Endothelial cell of umbilical vein (primary cell): ENCODE measurements around the gene ITM2C. TPM values are rescaled to one million over a fixed set of nuclear protein-coding genes. Genes with fewer than 3 reads are reported as not detected.

Source experiments
- BruUV-seq: library from RNA; stranded (reverse); fragments of 400-500 nt; replicated peaks from 2 replicates; lab custom pipeline; 2021; lab: Mats Ljungman, UMichigan
- CTCF ChIA-PET: fragments of 300-600, 350-600 bp; sonication (Branson Sonifier 250); formaldehyde crosslinking; loops from one replicate; lab custom pipeline; 2021; ENCODE audit warnings: antibody characterized with exemption, inconsistent platforms; lab: Charles Lee
- POLR2A ChIA-PET: fragments of 300-600, 350-600 bp; sonication (Branson Sonifier 250); formaldehyde crosslinking; loops from one replicate; lab custom pipeline; 2021; ENCODE audit warnings: antibody characterized with exemption, inconsistent platforms; lab: Charles Lee
- DNase-seq: peaks from one replicate; pipeline ENCODE4 v3.0.0-alpha.2; 2011; ENCODE audit warnings: low read depth, low spot score
- FAIRE-seq: peaks from 2 replicates; lab custom pipeline; 2011; peaks lifted over from hg19 to GRCh38; lab: Jason Lieb, UNC
- H2AFZ ChIP-seq: 2 replicates; pipeline ENCODE4 v1.6.0; 2012; ENCODE audit warnings: low read depth, low read length, control low read depth, inconsistent platforms
- H3K27ac ChIP-seq: 2 replicates; pipeline ENCODE4 v1.5.1; 2011; ENCODE audit warnings: low read depth, mild to moderate bottlenecking, control low read depth, low read length, moderate library complexity; ENCODE audit not compliant: insufficient read depth
- H3K27me3 ChIP-seq, 2 experiments: 2 replicates each; pipeline versions ENCODE4 v1.6.0 to v1.6.1; 2011; ENCODE audit warnings: low read length in 2 of 2, mixed read lengths in 1 of 2; ENCODE audit not compliant: control insufficient read depth in 2 of 2, insufficient read depth in 2 of 2
- H3K36me3 ChIP-seq, 2 experiments: 2 replicates in 1 of 2; 3 replicates in 1 of 2; pipeline ENCODE4 v1.5.1; 2011; ENCODE audit warnings: low read length in 2 of 2, mild to moderate bottlenecking in 1 of 2, moderate library complexity in 1 of 2; ENCODE audit not compliant: control insufficient read depth in 2 of 2, insufficient read depth in 2 of 2; ENCODE audit errors: extremely low read depth in 1 of 2
- H3K4me1 ChIP-seq: 3 replicates; pipeline ENCODE4 v1.5.1; 2011; ENCODE audit warnings: mild to moderate bottlenecking, low read length; ENCODE audit not compliant: control insufficient read depth, insufficient read depth; ENCODE audit errors: extremely low read depth
- H3K4me2 ChIP-seq: 2 replicates; pipeline ENCODE4 v1.6.1; 2011; ENCODE audit warnings: low read length, control low read depth, mixed read lengths; ENCODE audit not compliant: insufficient read depth
- H3K4me3 ChIP-seq, 3 experiments: fragments of 200-600 bp in 1 of 3; sonication (generic), shearing (Covaris generic) in 1 of 3; replicated peaks in 1 of 3; 2 replicates each; pipeline ENCODE4 v1.5.1; 2011 to 2016; ENCODE audit warnings: control low read depth in 3 of 3, low read length in 3 of 3, mild to moderate bottlenecking in 2 of 3, inconsistent platforms in 1 of 3, low read depth in 1 of 3, moderate library complexity in 1 of 3; ENCODE audit not compliant: insufficient read depth in 1 of 3
- H3K79me2 ChIP-seq: 2 replicates; pipeline ENCODE4 v1.6.0; 2012; ENCODE audit warnings: low read length, inconsistent platforms; ENCODE audit not compliant: control insufficient read depth, insufficient read depth
- H3K9ac ChIP-seq: replicated peaks from 2 replicates; pipeline ENCODE3; 2011; ENCODE audit warnings: low read length, control low read depth; ENCODE audit not compliant: insufficient read depth; ENCODE audit errors: extremely low read depth
- H3K9me1 ChIP-seq: replicated peaks from 3 replicates; pipeline ENCODE4 v1.6.0; 2011; ENCODE audit warnings: mild to moderate bottlenecking, low read length; ENCODE audit not compliant: control insufficient read depth, insufficient read depth; ENCODE audit errors: extremely low read depth
- H3K9me3 ChIP-seq: replicated peaks from 2 replicates; pipeline ENCODE4 v1.5.1; 2012; ENCODE audit warnings: low read length, inconsistent platforms; ENCODE audit not compliant: control insufficient read depth, insufficient read depth
- H4K20me1 ChIP-seq: replicated peaks from 2 replicates; pipeline ENCODE3; 2011; ENCODE audit warnings: mild to moderate bottlenecking, low read length; ENCODE audit not compliant: control insufficient read depth, insufficient read depth; ENCODE audit errors: extremely low read depth
- EZH2 ChIP-seq: IDR thresholded peaks from 2 replicates; pipeline ENCODE4 v1.6.1; 2012; ENCODE audit warnings: borderline replicate concordance, low read depth, mild to moderate bottlenecking, moderate library complexity, low read length, inconsistent platforms; ENCODE audit not compliant: severe bottlenecking
- FOS ChIP-seq: IDR thresholded peaks from 2 replicates; pipeline ENCODE4 v1.6.1; 2011; ENCODE audit warnings: mild to moderate bottlenecking, low read length, moderate library complexity, borderline replicate concordance; ENCODE audit not compliant: insufficient read depth
- JUN ChIP-seq: IDR thresholded peaks from 2 replicates; pipeline ENCODE4 v1.6.1; 2011; ENCODE audit warnings: borderline replicate concordance, low read depth; ENCODE audit not compliant: insufficient read length, insufficient read depth
- MAX ChIP-seq: IDR thresholded peaks from 2 replicates; pipeline ENCODE4 v1.6.1; 2011; ENCODE audit not compliant: insufficient read depth, insufficient read length
- POLR2A ChIP-seq: IDR thresholded peaks from 2 replicates; pipeline ENCODE4 v1.6.1; 2012; ENCODE audit warnings: low read depth, mild to moderate bottlenecking, control low read depth, low read length
- POLR2AphosphoS5 ChIP-seq: IDR thresholded peaks from 2 replicates; pipeline ENCODE4 v1.6.1; 2012; ENCODE audit warnings: low read depth, mild to moderate bottlenecking, control low read depth, low read length, moderate library complexity; ENCODE audit not compliant: insufficient read depth
- dilution Hi-C: fragments of 300-500 bp; cut with MboI; formaldehyde crosslinking; loops from one replicate; pipeline ENCODE4 v1.15.0; 2019; ENCODE audit warnings: low sequenced_read_pairs; ENCODE audit not compliant: extremely low pct_ligation_motif_present
- intact Hi-C: fragments of 100-400 bp; cut with micrococcal nuclease; formaldehyde crosslinking; loops from one replicate; pipeline ENCODE4 v1.10.0; 2022
- polyA plus RNA-seq, 4 experiments: library from polyadenylated mRNA; depleted of rRNA in 3 of 4; stranded (reverse) in 3 of 4; unstranded in 1 of 4; fragments of >200 nt; gene quantifications; 2 replicates each; pipeline versions ENCODE4 v1.2.1 to v1.2.3, GENCODE V29; 2011 to 2012; ENCODE audit warnings: missing spikeins in 1 of 4
- total RNA-seq: library from RNA; stranded (reverse); gene quantifications from 2 replicates; pipeline ENCODE4 v1.2.3, GENCODE V29; 2021

Gene ITM2C
- total and polyA plus RNA-seq, 2 donors (not counting 3 experiments of a cell fraction or from before 2014, with no cell fraction given), result 12.0 to 12.1 TPM

DNA sequence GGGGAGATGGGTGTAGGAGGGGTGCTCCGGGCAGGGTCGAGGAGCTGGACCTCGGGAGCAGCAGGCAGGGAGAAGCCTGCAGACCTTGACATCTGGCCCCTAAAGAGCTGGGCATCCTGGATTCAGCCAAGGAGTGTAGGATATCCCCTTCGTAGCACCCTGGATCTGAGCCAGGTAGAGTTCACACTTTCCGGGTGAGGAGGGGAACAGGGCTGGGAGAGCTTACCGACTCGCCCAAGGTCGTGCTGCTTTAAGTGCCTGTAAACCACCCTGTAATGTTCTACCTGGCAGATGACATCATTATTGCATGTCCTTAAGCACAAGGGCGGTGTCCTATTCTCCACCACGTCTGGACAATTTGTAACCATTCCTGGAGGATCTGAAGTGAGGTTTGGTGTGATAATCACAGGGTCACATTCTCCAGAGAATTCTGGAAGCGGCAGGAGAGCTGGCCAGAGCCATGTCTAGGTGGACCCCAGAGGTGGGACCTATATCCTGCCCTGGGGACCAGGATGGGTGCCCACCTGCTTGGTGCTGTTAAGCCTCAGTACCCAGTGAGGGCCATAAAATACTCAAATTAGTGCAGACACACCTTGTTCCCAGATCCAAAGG is 14.6 kb downstream of the ITM2C start:
- no peaks in the 10 kb centered on the region for H3K79me2 ChIP-seq
- no peaks in the 10 kb centered on the region for H3K9me1 ChIP-seq
- no peak overlapping the region for H3K27ac ChIP-seq
- BruUV-seq, result no TSS peak
- dilution Hi-C loops (no loop called here), intact Hi-C loops (no loop called here)
- no peaks in the 10 kb centered on the region for H4K20me1 ChIP-seq
- FAIRE-seq, result no peak
- TF ChIP-seq FOS (no peak), EZH2 (no peak), POLR2AphosphoS5 (no peak), MAX (no peak), POLR2A (no peak)
- no peaks in the 10 kb centered on the region for H3K27me3 ChIP-seq
- H3K4me1 ChIP-seq, result no peaks in the 10 kb centered on the region
- H3K4me2 ChIP-seq, result no peak overlapping the region
- H3K36me3 ChIP-seq, result no peaks in the 10 kb centered on the region
- no peak for DNase-seq
- CTCF ChIA-PET, result no interaction called here
- H2AFZ ChIP-seq, result no peak overlapping the region
- POLR2A ChIA-PET, result no interaction called here
- no peaks in the 10 kb centered on the region for H3K9me3 ChIP-seq
- no peak overlapping the region for H3K9ac ChIP-seq
- no peak overlapping the region for H3K4me3 ChIP-seq

- dilution Hi-C loops (no loop called here), intact Hi-C loops (no loop called here)
- ChIA-PET CTCF (no interaction called here), POLR2A (no interaction called here)
- Histone ChIP-seq H4K20me1 (no peaks in the 10 kb centered on the region), H3K9me3 (no peaks in the 10 kb centered on the region), H3K4me2 (no peak overlapping the region), H3K4me1 (no peaks in the 10 kb centered on the region), H3K36me3 (no peaks in the 10 kb centered on the region), H2AFZ (no peak overlapping the region), H3K79me2 (no peaks in the 10 kb centered on the region), H3K9ac (no peak overlapping the region), H3K4me3 (no peak overlapping the region), H3K9me1 (no peaks in the 10 kb centered on the region), H3K27me3 (no peaks in the 10 kb centered on the region), H3K27ac (no peak overlapping the region)
- TF ChIP-seq JUN, result no peak
- BruUV-seq, result no TSS peak
- FAIRE-seq, result no peak
- no peak for DNase-seq
Observed at GRCh38 chr2:230879891-230880290, 15.1 kb downstream of the ITM2C start.
